Measurements from ENCODE around the gene MAGI2. TPM values are rescaled to one million over a fixed set of nuclear protein-coding genes. Genes with fewer than 3 reads are reported as not detected.

The MAGI2 gene
- total RNA-seq, 2 donors from 2014 or later = 18.3 to 31.8 TPM

GRCh38 chr7:79494046-79494445 is 40.6 kb upstream of the MAGI2 start:
- no peak for ATAC-seq (ENCODE audit: insufficient number of reproducible peaks, low FRiP score, low read depth)
- no peak overlapping the region for H3K27ac ChIP-seq
- no peaks in the 10 kb centered on the region for H3K9me3 ChIP-seq
- no peak overlapping the region for H3K4me3 ChIP-seq
- H3K36me3 ChIP-seq = no peaks in the 10 kb centered on the region
- no peaks in the 10 kb centered on the region for H3K4me1 ChIP-seq (ENCODE audit: control insufficient read depth in 1 of 2, low read depth in 2 of 2)
- no peak for DNase-seq (ENCODE audit: low spot score)
- TF ChIP-seq CTCF (IDR thresholded peaks at IDR 0.05) = no peak
- no peaks in the 10 kb centered on the region for H3K27me3 ChIP-seq (replicated peaks; ENCODE audit: insufficient read depth)

GRCh38 chr7:79489371-79489770 is 35.9 kb upstream of the MAGI2 start:
- no peak overlapping the region for H3K4me3 ChIP-seq

GRCh38 chr7:79478386-79478785 is 24.9 kb upstream of the MAGI2 start:
- no peaks in the 10 kb centered on the region for H3K27me3 ChIP-seq (replicated peaks; ENCODE audit: insufficient read depth)
- H3K27ac ChIP-seq = no peak overlapping the region
- H3K4me1 ChIP-seq (ENCODE audit: control insufficient read depth in 1 of 2, low read depth in 2 of 2) = no peaks in the 10 kb centered on the region
- DNase-seq (ENCODE audit: low spot score) = no peak
- no peak for TF ChIP-seq CTCF (IDR thresholded peaks at IDR 0.05)
- no peak for ATAC-seq (ENCODE audit: insufficient number of reproducible peaks, low FRiP score, low read depth)
- H3K9me3 ChIP-seq = no peaks in the 10 kb centered on the region
- H3K4me3 ChIP-seq = no peak overlapping the region
- H3K36me3 ChIP-seq = no peaks in the 10 kb centered on the region

More at GRCh38 chr7:79489371-79489770, 35.9 kb upstream of the MAGI2 start:
- no peak overlapping the region for H3K27ac ChIP-seq
- H3K27me3 ChIP-seq (replicated peaks; ENCODE audit: insufficient read depth) = no peaks in the 10 kb centered on the region
- no peak for DNase-seq (ENCODE audit: low spot score)
- no peaks in the 10 kb centered on the region for H3K4me1 ChIP-seq (ENCODE audit: control insufficient read depth in 1 of 2, low read depth in 2 of 2)
- no peak for TF ChIP-seq CTCF (IDR thresholded peaks at IDR 0.05)
- no peaks in the 10 kb centered on the region for H3K36me3 ChIP-seq
- no peak for ATAC-seq (ENCODE audit: insufficient number of reproducible peaks, low FRiP score, low read depth)
- H3K9me3 ChIP-seq = no peaks in the 10 kb centered on the region

- no peak overlapping the region for H3K27ac ChIP-seq
- H3K27me3 ChIP-seq (replicated peaks; ENCODE audit: insufficient read depth) = no peaks in the 10 kb centered on the region
- no peak for TF ChIP-seq CTCF (IDR thresholded peaks at IDR 0.05)
- no peaks in the 10 kb centered on the region for H3K36me3 ChIP-seq
- no peaks in the 10 kb centered on the region for H3K9me3 ChIP-seq
- DNase-seq (ENCODE audit: low spot score) (no peak), ATAC-seq (ENCODE audit: insufficient number of reproducible peaks, low FRiP score, low read depth) (no peak)
- no peaks in the 10 kb centered on the region for H3K4me1 ChIP-seq (ENCODE audit: control insufficient read depth in 1 of 2, low read depth in 2 of 2)
- no peak overlapping the region for H3K4me3 ChIP-seq
These were observed 22.0 kb upstream of the MAGI2 start for GRCh38 chr7:79475455-79475854.

- TF ChIP-seq CTCF (IDR thresholded peaks at IDR 0.05) = no peak
- DNase-seq (ENCODE audit: low spot score) (no peak), ATAC-seq (ENCODE audit: insufficient number of reproducible peaks, low FRiP score, low read depth) (no peak)
- no peaks in the 10 kb centered on the region for H3K27me3 ChIP-seq (replicated peaks; ENCODE audit: insufficient read depth)
- H3K4me3 ChIP-seq = no peak overlapping the region
- H3K27ac ChIP-seq = no peak overlapping the region
- no peaks in the 10 kb centered on the region for H3K4me1 ChIP-seq (ENCODE audit: control insufficient read depth in 1 of 2, low read depth in 2 of 2)
- H3K36me3 ChIP-seq = no peaks in the 10 kb centered on the region
- no peaks in the 10 kb centered on the region for H3K9me3 ChIP-seq
These were observed 18.2 kb upstream of the MAGI2 start for GRCh38 chr7:79471699-79472098.
